NCI-H2196 treated with DMSO at 0.1 percent for 48 hours (cell line): Measurements from ENCODE around the gene ADAMTS14.

Source experiments
- DNase-seq: peaks from one replicate; lab custom pipeline; 2025; ENCODE audit not compliant: unreplicated experiment; lab: John Stamatoyannopoulos, UW

Gene ADAMTS14

DNA sequence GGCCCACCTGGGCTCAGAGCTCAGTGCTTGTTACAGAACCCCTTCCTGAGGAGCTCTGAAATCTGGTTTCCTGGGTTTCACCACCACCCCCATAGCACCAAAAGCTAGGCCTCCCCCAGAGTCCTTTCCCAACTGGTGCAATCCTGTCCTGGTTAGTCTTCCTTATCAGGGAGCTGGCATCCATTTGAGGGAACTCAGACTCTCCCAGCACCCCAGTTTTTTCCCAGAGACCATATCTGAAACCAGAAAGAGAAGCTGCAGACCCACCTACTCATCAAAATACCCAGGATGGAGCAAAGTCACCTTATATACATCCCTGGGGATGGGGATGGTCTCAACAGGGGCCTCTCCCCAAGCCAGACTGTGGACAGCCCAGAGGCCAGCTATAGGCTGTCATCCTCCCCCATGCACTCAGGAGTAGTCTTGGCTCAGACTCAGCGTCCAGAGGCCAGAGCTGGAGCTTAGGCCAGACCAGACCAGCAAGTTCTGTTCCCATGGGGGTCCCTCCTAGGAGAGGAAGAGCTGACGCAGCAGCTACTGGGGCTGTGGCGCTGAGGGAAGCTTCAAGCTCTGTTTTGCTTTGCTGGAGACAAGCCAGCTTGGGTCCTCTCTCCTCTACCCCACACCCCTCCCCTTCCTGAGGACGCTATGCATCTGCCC lies 109.9 kb downstream of the ADAMTS14 start:
- no peak for DNase-seq

DNA sequence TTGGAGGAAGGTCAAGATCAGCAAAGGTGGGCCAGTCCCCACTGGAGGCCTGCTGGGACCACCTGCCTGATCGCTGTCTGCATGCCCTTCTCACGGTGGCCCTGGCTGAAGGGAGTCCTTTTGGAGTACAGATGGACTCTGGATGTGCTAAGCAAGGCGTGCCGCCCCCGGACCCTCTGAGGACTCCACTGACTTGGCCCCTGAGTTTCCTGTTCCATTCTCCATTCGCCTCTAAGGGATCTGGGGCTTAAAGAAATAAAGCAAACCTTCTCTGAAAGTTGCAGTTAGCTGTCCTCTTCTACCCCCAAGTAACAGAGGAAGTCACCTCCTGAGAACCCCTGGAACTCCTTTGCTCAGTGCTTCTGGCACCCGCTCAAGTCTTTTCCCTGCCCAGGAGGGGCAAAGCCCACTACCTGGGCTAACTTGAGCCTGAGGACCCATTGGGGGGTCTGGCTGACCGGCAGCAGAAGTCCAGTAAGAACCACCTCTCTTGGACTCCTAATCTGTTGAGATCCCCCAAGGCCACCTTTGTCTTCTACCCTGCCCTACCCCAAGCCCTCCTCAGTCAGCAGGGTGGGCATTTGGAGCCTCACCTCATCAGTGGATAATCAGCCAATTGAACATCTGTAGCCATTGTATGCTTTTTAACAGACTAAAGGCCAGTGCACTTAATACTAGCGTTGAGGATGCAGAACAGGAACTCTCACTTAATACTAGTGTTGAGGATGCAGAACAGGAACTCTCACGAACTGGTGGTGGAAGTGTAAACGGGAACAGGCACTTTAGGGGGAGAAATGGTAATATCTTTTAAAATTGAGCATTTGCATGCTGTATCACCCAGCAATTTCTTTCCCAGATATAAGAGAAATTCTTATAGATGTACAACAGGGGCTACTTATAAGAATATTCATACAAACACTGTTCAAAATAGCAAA lies 110.7 kb downstream of the ADAMTS14 start:
- DNase-seq, result no peak

DNA sequence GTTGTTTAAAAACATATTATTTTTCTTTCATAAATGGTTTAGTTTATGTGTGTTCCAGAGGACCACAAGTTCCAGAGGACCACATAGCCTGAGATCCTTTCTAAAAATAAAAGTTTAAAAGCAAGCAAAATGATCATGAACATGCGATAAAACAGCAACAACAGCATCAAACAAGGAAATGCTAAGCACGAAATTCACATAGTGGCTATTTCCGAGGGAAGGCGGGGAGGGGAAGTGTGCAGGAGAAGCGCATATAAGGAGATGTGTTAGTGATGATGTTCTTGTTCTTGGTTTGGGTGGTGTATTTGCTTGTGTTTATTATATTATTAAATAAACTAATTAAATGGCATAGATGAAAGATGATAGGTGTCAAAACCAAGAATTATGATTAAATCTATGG lies 111.7 kb downstream of the ADAMTS14 start:
- DNase-seq, result no peak

DNA sequence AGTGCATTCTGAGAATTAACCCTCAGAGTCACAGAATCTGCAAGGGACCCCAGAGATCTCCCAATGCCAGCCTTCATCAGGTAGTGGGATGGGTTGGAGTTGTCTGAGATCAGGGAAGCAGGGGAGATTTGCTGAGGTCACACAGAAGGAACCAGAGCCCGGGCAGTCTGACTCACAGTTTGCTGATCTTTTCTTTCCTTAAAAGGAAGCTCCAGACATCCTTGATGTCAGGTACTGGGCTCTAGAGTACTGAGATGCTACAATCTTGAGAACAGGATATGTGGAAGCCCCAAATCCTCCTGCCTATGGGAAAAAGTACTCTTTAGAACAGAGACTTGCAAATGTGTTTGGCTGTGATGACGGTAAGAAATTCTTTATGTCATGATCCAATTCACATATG lies 112.2 kb downstream of the ADAMTS14 start:
- DNase-seq, result no peak

DNA sequence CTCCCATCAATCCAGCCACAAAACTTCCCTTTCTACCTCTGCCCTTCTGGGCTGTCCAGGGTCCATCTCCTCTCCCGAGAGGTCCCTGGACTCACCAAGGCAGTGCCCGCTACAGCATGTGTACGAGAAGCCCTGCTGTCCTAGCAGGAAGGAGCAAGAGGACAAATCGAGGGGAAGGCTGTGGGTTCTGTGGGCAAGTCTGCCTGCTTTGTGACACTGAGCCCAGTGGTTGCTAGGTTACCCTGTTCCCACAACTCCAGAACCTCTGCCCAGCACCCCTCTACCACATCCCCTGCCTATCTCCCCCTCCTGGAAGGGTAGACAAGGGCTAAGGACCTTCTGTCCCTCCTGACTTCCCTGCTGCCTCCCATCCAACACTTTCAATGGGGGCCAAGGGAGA lies 112.9 kb downstream of the ADAMTS14 start, which contains the start of gene TBATA:
Gene TBATA (minus strand): TSS at position 188 of the 400 bp plus-strand sequence. CDS start 1,998 bp downstream, outside the sequence.
- DNase-seq, result no peak

DNA sequence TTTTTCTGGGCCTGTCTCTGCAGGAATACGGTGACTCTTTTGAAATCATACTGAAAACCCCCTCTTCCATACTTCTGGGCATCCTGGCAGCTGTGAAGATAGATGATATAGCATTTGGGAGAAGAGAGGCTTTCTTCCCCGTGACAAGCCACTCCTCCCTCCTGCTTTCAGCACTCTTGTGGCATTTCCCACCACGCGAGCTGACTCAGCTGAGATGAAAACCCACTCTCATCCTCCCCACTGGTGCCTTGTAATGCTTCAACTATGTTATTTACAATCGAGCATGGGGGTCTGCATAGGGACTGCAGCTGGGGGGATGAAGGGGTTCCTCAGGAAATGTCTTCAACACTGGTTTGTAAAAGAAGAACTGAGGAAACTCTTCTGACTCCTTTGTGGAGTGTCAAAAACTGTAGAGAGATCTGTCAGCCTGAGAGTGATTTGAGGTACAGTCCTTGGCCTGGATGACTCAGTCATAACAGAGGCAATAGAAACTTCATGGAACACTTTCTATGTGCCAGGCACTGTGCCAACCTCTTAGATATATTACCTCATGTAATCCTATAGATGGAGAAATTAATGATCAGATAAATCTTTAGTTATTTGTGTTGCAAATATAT lies 114.6 kb downstream of the ADAMTS14 start:
- no peak for DNase-seq

DNA sequence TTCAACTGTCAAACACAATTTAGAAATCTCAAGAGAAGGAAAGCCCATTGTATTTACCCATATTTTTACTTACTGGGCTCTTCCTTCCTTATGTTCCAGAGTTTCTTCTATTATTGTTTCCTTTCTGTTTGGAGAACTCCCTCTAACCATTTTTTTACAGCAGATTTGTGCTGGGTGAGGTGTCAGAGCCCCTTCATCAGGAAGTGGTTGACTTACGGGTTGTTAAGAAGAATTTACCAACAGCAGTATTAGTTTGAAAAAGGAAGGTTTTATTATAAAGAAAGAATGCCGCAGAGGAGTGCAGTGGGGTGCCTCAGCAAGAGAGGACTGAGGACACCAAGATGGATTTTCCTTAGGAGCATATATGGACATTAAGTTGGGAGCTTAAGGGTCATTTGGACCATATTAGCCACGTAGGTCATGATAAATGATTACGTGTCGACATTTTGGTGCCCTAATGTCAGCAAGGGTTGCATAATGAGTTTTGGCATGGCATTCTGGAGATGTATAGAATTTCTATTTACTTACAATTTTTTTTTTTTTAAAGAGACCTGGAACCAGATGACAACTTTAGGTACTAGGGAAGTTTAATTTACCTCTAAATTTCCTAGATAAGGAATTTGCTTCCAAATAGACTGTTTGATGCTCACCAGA lies 119.2 kb downstream of the ADAMTS14 start:
- no peak for DNase-seq

DNA sequence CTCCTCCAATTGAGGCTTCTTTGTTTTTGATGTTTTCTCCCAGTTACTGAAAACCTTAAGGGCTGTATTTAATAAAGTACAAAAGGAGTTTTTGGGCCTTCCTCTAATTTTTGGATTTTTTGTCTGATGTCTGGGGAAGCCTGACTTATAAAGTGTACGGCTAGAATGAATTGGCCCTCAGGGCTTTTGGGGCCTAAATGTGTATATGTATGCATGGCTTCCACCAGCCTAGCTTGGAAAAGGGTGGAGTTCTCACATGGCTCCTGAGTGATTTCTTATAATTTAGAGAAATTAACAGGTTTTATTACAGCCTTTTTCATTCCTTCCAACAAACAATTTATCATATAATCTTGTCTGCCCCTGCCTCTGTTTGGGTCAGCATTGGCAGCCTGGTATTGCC lies 123.3 kb downstream of the ADAMTS14 start:
- no peak for DNase-seq

DNA sequence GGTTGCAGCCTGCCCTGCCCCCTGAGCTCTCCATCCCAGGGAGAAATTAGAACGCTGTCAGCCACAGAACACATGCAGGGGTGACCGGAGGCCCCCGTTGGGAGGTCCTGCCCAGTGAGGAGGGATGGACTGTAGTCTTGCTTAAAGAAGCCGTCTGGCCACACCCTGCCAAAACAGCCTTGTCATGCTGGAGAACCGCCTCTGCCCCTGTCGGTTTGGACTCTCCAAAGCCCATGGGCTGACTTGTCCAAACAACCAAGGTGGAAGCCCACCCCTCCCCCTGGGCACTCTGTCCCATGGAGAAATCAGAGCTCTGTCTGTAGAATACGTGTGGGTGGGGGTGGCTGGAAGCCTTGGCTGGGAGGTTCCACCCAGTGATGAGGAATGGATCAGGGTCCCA lies 125.5 kb downstream of the ADAMTS14 start:
- DNase-seq, result no peak

DNA sequence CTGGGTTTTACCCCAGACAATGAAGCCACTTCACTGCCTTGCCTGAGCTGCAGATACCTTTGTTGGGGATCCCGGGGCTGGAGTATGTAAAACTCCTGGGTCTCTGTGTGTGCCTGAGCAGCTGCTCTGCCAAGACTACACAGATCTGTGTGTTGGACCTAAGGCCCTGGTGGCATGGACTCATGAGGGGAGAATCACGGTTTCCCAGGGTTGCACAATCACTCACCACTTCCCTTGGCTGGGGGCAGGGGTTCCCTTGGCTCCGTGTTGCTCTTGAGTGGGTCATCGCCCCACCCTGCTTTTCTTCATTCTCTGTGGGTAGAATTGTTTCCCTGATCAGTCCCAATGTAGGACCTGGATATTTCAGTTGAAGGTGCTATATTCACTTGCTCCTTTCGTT lies 126.8 kb downstream of the ADAMTS14 start:
- no peak for DNase-seq

DNA sequence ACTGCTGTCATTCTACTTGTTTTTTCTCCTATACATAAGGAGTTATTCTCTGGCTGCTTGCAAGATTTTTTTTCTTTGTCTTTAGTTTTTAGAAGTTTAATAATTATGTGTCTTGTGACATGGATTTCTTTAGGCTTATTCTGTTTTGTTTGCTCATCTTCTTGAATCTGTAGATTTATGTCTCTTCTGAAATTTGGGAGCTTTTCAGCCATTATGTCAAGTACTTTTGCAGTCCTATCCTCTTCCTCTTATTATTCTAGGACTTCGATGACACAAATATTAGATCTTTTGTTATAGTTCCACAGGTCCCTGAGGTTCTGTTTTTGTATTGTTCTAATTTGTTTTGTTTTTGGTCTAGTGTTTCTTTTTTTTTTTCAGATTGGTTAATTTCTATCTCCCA lies 129.5 kb downstream of the ADAMTS14 start:
- DNase-seq, result no peak

DNA sequence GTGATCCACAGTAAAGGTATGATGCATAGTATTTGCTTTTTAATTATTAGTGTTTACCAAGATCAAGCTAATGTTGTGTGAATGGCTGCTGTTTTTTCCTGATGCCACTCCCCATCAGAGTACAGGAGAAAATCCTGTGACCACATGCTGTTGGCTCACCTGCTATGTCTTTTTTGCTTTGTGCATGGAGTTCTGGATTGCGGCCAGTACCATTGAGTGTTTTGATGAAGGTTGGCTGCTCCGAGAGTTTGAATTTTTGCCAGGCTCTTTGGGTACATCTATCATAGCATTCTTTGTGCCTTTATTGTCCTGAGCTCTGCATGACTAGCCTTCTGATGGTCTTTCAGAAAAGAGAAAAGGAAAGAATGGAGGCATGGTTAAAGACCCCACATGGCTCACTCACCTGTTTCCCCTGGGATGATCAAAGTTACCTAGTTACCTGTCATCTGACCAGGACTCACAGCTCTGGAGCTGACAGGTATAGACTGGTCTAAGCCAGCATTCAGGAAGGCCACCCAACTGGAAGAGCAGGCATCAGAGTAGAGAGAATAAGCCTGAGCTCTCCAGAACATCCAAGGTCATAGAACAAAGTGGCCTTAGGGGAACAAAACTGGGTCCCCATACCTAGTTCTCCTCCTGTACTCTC lies 131.6 kb downstream of the ADAMTS14 start:
- peak; percentile 55 for DNase-seq

DNA sequence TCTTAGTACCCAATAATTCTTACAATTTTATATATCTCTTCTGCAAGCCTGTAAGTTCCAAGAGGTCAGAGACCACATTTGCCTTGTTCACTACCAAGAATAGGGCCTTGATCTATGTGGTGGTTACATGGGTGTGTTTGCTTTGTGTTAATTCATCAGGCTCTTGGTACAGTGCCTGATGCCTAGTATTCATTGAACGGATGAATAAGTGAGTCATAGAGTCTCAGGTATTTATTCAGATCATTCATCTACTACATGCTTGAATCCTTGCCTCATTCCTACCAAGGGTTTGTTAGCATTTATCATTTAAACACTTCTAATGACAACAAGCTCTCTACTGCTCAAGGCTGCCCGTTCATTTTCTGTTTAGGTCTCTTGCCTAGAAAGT lies 132.1 kb downstream of the ADAMTS14 start:
- no peak for DNase-seq

DNA sequence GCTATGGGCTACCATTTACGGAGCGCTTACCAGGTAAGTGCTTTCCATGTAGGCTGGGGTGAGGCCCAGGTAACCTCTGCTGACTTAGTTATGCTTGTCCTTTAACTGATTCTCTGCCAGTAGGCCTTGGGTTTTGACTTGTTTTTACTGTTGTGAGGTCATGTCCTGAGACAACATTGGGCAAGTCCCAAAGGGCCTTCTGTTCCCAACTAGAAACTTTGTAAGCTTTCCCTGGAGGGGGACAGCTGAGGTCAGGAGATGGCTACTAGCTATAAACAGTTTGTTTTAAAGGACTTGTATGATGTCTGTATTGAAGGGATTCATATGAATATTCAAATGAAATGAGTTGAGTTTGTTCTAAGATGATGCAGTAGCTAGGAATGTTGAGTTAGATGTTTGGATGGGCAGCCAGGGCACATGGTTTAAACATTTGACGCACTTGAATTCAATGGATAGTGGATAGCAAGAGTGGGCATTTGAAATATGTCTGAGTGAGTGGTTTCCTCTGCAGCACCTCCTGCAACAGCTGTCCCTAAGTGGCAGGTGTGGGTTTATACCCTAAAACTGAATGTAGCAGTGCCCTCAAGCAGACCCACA lies 133.4 kb downstream of the ADAMTS14 start:
- no peak for DNase-seq

DNA sequence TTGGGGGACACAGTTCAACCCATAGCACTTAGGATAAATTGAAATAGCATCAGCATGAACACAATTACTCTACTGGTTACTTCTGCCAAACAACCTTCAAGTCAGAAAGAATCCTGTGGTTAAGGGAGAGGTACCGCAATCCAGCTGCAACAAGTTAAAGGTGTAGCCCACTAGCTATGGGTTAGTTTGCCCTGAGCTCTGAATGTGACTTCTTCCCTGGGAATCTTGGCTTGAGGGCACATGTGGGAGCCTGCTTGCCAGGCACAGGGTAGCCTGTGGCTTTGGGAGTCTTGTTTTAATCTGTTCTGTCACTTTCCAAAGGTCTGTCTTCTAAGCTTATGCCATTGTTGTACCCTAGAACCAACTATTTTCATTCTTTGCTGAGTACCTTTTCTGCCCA lies 134.5 kb downstream of the ADAMTS14 start:
- DNase-seq, result no peak

DNA sequence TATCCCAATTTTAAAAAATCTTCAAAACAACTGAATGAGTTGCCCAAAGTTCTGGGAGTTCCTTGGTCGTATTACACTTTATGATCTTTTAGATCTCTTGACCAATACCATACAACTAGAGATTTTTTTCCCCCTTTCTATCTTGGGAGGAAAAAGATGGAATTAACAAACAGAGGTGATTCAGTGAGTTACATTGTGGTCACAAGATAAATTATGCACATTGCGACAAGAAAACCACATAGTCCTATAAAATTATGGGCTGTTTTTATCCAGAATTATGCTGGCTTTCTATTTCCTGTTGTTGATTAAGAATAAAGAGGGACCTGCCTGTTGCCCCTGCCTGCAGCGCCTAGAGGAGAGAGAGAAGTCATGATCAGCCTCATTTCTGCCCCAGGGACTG lies 135.2 kb downstream of the ADAMTS14 start:
- DNase-seq, result no peak

DNA sequence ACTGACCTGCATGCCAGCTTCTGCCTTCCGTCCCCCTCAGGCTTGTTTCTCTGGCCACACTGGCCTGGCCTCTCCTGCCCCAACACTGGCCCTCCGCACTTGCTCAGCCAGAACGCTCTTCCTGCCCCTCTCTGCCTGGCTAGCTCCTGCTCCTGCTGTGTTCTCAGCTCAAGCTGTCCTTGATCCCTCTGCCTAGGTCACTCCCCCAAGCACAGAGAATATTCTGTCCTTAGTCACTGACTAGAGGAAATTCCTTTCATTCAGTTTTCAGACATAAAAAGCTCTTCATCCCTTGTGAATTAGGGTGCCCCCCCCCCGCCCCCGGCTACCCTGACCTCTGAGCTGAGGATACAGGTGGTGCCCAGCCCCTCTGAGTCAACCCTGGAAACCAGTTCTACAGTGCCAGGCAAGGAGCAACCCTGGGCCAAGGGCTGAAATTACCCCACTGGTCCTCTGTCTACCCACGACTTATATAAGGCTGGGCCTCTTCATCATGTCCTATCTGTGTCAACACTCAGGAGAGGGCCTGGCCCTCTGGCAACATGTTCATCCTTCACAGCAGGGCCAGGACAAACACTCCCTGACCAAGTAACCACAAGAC lies 136.8 kb downstream of the ADAMTS14 start:
- no peak for DNase-seq

DNA sequence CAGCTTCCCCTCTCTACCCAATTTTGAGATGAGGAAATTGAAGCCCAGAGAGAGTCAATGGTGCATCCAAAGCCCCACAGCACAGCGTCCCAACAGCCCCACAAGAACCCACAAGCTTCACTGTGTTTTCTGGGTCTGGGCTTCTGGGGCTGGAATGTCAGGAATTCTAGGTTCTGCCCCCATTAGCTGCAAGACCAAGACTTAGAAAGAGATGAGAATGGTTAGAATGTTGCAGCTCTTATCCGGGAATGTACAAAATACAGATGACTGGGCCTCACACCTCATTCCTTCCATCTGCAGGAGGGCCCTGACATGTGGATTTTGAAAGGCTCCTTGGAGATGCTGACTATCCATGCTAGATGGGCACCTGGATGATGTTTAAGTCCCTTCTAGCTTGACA lies 137.4 kb downstream of the ADAMTS14 start:
- no peak for DNase-seq

DNA sequence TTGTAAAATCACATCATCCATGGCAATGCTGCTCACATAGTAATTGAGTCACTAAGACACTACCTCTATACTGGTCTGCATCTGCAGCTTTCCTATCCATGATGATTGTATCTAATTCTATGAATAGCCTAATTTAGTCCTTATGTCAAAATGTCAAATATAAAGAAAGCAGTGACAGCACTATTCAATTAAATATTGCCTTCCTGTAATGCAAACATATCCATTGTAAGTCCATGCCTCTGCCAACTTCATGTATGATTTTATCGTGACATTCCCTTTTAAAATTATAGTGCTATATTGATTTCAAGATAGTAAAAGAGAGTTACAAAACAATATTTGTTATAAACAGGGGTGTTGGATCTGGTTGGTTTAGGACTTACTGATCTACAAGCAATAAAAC lies 138.7 kb downstream of the ADAMTS14 start:
- DNase-seq, result no peak

DNA sequence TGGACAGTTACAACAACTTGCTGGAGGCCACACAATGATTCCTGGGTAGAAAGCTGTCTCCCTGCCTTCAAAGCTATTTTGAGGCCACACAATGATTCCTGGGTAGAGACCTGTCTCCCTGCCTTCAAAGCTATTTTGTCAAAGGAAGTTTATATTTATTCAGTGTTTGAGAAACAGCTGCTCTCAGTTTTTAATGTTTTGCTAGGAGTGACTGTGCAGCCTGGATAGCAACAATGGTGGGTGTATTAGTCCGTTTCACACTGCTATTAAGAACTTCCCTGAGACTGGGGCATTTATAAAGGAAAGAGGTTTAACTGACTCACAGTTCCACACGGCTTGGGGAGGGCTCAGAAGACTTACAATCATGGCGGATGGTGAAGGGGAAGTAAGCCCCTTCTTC lies 139.6 kb downstream of the ADAMTS14 start:
- no peak for DNase-seq
